Effector CD8-positive, alpha-beta T cell (primary cell): ENCODE data around the gene IVD.

ENCODE experiments used
- DNase-seq: peaks from one replicate; lab custom pipeline; 2025; lab: John Stamatoyannopoulos, UW

IVD gene

GRCh38 chr15:40414816-40415215, 9.2 kb downstream of the IVD start:
- DNase-seq: no peak

DNA sequence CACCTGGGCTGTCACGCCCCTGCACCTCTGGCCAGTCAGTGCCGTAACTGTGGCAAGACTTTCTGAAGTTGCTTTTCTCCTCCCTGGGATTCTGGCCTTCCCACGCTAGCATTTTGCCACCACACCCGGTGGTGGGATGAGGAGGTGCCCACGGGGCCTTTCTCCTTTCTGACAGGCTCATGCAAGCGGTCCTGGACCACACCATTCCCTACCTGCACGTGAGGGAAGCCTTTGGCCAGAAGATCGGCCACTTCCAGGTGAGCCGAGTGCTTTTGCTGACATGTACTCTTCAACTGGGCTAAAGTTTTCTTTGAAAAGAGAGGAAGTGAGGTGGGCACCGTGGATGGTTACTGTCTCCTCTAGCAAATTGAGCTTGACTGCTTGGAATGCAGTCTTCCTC, 9.6 kb downstream of the IVD start:
- no peak for DNase-seq

- DNase-seq: no peak
These were observed 10.5 kb downstream of the IVD start for GRCh38 chr15:40416056-40416455.

DNA sequence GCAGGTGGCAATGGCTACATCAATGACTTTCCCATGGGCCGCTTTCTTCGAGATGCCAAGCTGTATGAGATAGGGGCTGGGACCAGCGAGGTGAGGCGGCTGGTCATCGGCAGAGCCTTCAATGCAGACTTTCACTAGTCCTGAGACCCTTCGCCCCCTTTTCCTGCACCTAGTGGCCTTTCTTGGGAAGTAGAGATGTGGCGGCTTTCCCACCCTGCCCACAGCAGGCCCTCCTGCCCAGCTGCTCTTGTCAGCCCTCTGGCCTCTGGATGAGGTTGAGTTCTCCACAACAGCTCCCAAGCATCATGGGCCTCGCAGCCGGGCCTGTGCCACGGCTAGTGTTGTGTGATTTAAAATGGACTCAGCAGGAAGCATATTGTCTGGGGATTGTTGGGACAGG, 12.5 kb downstream of the IVD start:
- DNase-seq: no peak

DNA sequence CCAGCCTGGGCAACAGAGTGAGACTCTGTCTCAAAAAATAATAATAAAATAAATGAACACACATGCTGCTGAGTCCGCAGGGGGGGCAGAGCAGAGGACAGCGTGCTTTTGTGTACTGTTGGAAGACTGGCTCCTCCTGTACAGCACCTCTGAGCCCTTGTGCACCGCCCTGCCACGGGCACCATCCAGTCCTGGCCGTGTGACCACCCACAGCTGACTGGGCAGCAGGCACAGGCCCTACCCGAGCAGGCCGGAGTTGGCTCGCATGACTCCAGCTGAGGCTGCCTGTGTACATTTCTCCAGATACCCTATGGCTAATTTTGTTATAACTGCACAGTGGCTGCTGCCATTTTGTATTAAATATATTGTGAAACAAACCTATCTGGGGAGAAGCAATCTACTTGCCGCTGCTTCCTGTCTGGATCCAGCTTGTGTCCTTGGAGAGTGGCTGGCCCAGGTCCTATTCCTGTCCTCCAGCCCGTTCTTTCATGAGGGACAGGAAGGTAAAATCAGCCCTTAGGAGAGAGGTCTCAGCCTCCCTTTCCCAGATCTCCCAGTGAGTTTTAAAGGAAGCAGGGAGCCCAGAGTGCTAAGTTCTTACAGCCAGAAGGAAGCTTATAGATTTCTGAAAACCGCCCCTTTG, 14.6 kb downstream of the IVD start:
- no peak for DNase-seq

- no peak for DNase-seq
These were observed 15.2 kb downstream of the IVD start for GRCh38 chr15:40420793-40421192.

DNA sequence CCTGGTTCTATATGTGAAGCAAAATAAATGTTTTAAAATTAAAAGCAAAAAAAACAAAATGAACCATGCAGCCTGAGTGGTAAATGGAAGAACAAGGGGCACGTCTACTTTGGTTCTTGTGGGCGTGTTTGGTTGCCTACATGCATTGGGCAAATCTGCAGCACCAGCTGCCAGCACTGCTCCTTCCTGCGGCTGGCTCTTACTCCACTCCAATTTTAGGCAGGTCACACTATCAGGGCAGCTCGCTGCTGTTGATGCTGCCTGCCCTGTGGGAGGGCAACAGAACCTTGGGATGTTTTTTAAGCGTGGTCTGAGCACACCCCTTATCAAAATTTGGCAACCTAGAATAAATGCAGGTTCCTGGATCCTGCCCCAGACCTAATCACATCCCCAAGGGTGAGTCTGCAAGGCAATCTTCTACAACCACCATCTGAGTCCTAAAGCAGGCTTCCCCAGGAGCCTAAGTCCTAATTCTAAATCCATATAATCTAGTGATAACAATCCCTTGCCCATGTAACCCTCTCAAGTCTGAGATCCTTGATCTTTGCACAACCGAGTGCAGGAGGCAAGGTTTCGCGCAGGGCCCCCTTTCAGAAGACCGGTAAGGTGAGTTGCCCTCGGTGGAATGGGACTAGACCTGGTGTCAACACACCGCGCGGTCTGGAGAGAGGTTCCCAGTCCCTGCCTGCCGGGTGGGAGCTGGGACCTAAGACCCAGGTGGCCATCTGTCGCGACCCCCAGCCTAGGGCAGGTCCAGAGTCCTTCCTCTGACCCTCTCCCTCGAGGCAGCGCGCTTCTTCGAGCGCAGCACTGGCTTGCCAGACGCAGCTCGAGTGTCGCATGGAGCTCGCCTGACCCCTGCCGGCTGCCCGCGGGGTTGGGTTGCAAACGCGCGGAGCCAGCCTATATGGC, 15.9 kb downstream of the IVD start:
- DNase-seq: peak; percentile 65

DNA sequence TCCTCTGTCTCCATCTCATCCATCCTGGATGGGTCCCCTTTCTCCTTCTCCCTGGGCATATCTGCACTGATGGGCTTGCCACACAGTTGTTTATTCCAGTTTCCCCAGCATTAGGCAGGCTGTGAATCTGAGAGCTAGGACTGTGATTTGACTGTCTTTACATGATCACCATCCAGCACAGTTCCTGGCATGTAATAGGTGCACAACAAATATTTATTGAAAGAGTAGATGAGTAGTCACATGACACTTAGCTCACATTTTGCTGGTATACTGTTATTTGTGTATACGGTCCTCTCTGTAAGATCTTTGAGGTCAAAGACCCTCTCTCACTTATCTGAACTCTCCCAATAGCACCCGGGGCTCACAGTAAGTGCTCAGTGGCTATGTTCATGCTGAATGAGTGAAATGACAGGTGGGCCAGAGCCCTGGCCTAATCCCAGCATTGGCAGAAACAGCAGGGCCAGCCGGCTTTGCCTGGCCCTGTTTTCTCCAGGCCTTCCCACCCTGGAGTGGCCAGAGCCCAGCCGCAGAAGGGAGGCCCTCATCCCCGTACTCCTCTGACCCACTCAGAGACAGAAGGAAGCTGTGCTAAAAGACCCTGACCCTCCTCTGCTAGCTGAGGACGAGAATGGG, 19.0 kb downstream of the IVD start:
- no peak for DNase-seq

GRCh38 chr15:40425681-40426080, 20.1 kb downstream of the IVD start:
- no peak for DNase-seq

DNA sequence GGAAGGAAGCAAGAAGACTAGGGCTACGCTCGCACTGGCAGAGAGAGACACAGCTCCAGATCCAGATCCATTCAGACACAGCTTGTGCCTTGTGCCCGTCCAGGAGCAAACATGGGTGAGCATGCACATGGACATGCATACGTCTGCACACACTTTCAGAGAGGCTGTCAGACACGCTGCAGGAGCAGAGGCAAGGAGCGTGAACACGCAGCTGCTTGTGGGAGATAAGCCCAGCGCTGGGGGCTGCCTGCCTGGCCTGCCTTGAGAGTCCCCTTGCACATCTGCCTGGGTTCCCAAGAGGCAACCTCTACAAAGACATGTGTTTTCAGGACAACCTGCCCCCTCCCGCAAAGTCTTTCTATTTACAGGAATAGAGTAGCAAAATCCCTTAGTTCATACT, 21.6 kb downstream of the IVD start:
- no peak for DNase-seq

- no peak for DNase-seq
These were observed 22.6 kb downstream of the IVD start for GRCh38 chr15:40428185-40428584.

DNA sequence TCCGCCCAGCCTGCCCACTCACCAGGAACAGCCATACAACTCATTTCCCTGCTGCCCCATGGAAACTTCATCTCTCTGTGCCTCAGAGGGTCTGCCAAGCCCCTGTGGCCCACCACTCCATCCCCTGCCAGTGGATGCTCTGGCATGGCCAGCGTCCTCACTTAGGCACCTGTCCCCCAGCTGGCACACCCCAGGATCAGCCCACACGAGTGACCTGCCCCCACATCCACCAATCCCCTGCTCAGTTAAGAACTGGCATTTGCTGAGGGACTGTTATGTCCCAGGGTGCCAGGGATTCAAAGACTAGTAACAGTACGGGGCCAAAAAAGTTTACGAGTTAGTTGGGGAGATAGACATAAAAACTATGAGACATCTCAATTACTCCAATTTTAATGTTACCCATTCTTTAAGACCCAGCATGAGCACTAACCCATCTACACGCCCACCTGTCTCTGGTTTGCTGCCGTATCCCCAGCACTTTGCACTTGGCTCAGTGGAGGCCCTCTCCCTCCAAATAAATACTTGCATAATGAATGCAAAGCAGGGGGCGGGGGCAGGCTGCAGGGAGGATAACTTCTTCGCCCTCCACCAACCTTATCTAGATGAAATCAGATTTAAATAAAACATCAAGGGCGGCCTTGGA, 23.6 kb downstream of the IVD start:
- DNase-seq: no peak

- no peak for DNase-seq
These were observed 24.7 kb downstream of the IVD start for GRCh38 chr15:40430271-40430805.

DNA sequence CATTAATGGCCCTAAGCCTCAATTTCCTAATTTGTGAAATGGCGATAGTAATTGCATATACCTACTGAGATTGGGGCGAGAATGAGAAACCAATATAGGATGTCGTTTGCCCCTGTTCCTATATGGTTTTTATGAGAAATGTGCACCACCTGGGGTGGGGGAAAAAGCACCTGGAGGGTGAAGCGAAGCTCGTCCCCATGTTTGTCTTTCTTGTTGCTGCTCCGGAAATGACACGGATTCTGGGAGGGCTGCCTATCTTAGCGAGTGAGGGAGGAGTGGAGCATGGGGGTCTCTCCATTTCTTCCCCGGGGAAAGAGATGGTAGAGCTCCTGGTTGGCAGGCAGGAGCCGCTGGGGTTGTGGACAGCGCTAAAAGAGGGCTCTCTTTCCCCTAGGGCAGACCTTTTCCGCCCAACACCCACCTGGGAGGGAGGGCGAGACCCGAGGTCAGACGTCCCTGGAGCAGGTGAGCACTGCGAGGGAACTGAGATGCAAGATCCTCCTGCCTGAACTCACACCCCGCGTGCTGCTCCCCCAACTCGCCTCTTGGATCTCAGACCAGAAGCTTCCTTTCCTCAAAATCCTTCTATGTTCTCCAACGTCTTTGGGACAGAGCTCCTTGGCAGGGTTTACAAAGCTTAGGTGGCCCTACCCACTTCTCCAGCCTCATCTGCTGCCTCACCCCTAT, 29.6 kb downstream of the IVD start:
- no peak for DNase-seq

DNA sequence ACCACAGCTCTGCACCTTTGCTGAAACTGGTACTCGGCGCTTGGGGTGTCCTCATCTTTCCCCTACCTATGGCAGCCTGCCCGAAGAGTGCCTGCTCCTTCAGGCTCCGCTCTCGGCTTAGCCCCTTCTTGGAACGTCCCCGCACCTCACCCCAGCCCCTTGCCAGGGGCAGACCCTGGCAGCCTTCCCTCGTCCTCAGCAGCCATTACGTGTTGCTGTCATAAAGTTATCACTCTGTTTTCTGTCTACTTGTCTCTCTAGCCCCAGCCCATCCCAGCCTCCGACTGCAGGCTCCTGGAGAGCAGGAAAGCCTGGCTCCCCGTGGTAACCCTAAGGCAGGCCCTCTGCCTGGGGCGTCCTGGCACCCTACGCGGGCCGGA, 30.1 kb downstream of the IVD start:
- no peak for DNase-seq

- no peak for DNase-seq
These were observed 30.7 kb downstream of the IVD start for GRCh38 chr15:40436116-40436891.

DNA sequence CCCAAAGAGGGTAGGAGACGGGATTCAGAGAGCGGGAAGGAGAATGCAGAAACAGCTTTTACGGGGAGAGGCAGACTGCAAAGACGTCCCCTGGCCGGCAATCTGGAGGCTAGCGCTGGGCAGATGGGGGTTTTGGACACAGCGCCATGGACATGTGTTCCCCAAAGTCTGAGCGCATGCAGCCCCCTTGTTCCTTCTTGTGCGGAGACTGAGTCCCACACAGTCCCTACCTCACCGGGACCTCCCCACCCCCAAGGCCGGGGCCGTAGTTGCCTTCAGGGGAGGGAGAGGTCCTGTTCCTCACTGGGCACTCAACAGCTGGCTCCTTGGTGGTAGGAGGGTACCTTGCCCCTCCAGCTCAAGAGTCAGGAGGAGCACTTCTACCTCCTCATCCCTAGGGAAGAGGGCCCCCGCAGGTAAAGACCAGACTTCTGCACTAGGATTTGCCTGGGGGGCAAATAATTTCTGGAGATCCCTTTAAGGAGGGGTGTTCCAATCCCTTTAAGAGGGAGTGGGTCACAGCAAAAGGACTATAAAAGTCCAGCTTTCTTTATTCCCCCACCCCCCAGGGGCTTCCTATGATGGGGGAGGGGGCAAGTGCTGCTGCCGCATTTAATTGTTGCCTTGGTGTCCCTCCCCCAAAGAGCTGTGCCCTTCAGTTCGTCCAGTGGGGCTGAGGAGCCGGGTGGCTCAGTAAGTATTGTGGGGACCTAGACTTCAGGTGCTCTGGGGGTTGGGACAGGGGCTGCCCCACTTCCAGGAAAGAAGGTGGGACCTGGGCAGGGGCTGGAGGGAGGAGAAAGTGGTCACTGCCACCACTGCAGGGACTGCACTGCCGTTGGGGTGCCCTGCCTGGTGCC, 31.5 kb downstream of the IVD start:
- no peak for DNase-seq

DNA sequence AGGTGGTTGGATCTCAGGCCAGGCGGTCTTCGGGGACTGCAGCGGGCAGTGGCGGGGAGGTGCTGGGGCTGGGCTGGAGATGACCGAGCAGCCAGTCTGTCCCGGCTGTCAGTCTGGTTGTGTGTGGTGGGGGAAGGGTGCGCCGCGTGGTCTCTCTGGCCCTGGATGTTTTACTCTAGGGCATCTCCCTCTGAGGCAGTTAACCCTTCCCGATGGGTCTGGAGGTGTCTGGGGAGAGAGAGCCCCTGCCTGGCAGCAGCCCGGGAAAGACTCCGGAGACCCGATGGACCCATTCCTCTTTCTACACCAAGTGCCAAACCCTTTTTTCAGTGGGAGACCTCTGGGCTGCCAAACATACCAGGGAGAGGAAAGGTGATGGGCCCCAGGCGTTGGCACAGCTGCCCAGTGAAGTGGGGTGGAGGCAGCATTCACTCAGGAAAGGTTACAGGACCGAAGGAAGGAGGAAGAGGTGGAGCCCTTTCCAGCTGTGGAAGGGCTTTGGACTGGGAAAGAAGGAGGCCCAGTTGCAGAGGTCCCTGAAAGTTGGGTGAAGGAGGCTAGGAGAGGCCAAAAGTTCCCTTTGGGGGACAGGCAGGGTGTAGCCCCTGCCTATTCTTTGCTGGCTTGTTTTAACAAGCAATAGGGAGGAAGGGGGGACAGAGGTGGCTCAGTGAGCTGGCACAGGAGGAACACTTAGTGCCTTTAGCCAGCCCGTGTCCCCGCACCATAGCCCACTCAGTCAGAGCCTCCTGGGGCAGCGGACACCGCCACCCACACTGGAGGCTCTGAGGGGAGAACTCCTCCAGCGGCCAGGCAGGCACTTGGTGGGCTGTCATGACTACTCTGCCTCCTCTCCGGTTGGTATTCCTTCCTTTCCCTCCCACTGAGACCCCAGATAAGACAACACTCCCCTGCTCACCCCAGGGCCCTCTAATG, 32.4 kb downstream of the IVD start:
- no peak for DNase-seq

DNA sequence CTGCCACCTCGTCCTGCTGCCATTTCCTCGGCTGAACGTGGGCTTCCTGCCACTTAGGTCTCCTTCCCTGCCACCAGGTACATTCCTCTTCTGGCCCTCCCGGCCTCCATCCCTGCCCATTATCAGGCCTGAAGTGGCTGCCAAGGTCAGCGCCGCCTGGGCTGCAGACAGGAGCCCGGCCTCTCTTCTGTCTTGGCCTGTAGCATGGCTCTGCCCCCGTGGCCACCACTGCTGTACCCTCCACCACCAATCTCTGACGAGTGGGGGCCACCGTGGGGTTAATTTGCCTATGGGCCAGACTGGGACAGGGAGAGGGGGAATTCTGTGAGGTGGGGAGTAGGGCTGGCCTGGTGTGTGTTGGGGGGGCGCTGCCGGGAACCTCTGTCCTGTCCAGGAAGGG, 33.1 kb downstream of the IVD start:
- DNase-seq: no peak
